Measurements from ENCODE around the gene GYS1. TPM values are rescaled to one million over a fixed set of nuclear protein-coding genes. Genes with fewer than 3 reads are reported as not detected.
A peak's percentile ranks its signal among the peaks of the same experiment; 100 is the strongest.

GYS1 gene
- polyA plus RNA-seq, 1 experiment: 19.5 TPM

DNA sequence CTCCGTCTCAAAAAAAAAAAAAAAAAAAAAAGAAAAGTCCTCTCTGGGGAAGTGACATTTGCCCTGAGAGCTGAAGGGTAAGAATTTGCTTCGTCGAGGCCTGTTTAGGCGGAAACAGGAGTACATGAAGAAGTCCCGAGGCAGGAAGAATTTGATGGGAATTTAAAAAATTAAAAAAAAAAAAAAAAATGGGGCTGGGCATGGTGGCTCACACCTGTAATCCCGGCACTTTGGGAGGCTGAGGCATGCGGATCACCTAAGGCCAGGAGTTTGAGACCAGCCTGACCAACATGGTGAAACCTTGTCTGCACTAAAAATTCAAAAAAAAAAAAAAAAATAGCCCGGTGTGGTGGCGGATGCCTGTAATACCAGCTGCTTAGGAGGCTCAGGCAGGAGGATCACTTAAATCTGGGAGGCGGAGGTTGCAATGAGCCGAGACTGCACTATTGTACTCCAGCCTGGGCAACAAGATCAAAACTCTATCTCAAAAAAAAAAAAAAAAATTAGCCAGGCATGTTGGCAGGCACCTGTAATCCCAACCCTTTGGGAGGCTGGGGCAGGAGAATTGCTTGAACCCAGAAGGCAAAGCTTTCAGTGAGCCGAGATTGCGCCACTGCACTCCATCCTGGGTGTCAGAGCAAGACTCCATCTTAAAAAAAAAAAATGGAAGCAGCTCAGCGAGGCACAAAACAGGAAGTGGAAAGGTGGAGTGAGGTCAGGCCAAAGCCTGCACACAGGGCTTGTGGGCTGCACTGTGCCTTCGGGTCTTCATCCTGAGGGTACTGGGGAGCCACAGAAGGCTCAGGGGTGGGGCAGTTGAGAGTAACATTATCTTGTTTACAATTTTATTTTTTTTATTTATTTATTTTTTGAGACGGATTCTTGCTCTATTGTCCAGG is 33.5 kb downstream of the GYS1 start:
- Histone ChIP-seq H3K27ac (ENCODE audit: low read depth, low read length) (no peak overlapping the region), H3K27me3 (ENCODE audit: control insufficient read depth, insufficient read depth, low read length) (no peaks in the 10 kb centered on the region), H3K4me3 (ENCODE audit: low read depth, low read length) (no peak overlapping the region), H3K9me3 (ENCODE audit: control insufficient read depth, insufficient read depth, low read length) (no peaks in the 10 kb centered on the region; the same call in 1 of the 2 replicates)
- DNase-seq (ENCODE audit: low read depth, low spot score): no peak
- POLR2A ChIA-PET: interaction anchor here (0.7 to 1.2 kb wide), 2 partner anchors 60 to 115 kb away, joined by 4 to 5 read pairs; partner anchors contain the start of gene NUCB1
- TF ChIP-seq, protein P1, sequence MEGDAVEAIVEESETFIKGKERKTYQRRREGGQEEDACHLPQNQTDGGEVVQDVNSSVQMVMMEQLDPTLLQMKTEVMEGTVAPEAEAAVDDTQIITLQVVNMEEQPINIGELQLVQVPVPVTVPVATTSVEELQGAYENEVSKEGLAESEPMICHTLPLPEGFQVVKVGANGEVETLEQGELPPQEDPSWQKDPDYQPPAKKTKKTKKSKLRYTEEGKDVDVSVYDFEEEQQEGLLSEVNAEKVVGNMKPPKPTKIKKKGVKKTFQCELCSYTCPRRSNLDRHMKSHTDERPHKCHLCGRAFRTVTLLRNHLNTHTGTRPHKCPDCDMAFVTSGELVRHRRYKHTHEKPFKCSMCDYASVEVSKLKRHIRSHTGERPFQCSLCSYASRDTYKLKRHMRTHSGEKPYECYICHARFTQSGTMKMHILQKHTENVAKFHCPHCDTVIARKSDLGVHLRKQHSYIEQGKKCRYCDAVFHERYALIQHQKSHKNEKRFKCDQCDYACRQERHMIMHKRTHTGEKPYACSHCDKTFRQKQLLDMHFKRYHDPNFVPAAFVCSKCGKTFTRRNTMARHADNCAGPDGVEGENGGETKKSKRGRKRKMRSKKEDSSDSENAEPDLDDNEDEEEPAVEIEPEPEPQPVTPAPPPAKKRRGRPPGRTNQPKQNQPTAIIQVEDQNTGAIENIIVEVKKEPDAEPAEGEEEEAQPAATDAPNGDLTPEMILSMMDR (IDR thresholded peaks at IDR 0.05; ENCODE audit: low read depth, low read length): no peak
- CTCF ChIA-PET: interaction anchor here (1.6 kb wide), 1 partner anchor 11 kb away, joined by 10 read pairs; no protein-coding TSS in a partner anchor

DNA sequence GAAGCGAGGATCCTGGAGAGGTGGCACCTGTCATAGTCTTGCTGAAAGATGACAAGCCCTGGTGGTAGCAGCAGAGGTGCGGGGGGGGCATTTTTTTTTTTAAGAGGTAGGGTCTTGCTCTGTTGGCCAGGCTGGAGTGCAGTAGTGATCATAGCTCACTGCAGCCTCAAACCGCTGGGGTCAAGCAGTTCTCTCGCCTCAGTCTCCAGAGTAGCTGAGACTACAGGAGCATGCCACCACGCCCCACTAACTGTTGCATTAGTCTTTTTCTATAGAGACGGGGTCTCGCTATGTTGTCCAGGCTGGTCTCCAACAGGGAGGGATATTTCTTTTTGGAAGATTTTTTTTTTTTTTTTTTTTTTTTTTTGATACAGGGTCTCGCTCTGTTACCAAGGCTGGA is 35.1 kb downstream of the GYS1 start:
- no peaks in the 10 kb centered on the region for H3K27me3 ChIP-seq (ENCODE audit: control insufficient read depth, insufficient read depth, low read length)
- no peak for DNase-seq (ENCODE audit: low read depth, low spot score)
- H3K4me3 ChIP-seq (ENCODE audit: low read depth, low read length): no peak overlapping the region
- no peaks in the 10 kb centered on the region; the same call in 1 of the 2 replicates for H3K9me3 ChIP-seq (ENCODE audit: control insufficient read depth, insufficient read depth, low read length)
- CTCF ChIA-PET: interaction anchor here (0.7 kb wide), 1 partner anchor 109 kb away, joined by 4 read pairs; no protein-coding TSS in a partner anchor
- H3K27ac ChIP-seq (ENCODE audit: low read depth, low read length): no peak overlapping the region
- TF ChIP-seq, protein P1 (IDR thresholded peaks at IDR 0.05; ENCODE audit: low read depth, low read length): no peak
- POLR2A ChIA-PET: no interaction called here

DNA sequence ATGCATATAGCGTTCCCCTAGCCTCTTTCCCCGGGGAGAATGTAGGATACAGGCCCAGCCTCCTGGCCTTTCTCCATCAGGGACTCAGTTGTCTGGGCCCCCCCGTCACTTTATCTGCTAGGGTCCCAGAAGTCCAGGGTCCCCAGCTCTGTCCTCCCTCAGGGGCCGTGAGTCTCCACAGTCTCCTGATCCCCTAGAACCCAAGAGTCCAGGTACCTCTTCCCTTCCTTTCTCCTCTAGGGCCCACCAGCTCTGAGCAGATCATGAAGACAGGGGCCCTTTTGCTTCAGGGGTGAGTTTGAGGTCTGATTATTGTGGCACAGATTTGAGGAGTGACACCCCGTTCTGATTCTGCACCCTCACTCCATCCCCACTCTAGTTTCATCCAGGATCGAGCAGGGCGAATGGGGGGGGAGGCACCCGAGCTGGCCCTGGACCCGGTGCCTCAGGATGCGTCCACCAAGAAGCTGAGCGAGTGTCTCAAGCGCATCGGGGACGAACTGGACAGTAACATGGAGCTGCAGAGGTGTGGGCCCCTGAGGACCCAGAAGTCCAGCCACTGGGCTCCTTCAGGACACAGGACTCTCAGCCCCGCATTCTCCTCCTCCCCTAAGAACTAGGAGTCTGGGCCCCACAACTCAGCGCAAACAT is 37.7 kb downstream of the GYS1 start:
- no peak for DNase-seq (ENCODE audit: low read depth, low spot score)
- TF ChIP-seq, protein P1 (IDR thresholded peaks at IDR 0.05; ENCODE audit: low read depth, low read length): no peak
- peak overlapping the region; percentile 95 for H3K27ac ChIP-seq (ENCODE audit: low read depth, low read length)
- H3K9me3 ChIP-seq (ENCODE audit: control insufficient read depth, insufficient read depth, low read length): no peaks in the 10 kb centered on the region
- POLR2A ChIA-PET: interaction anchor here (1.1 to 3.9 kb wide), 2 partner anchors 10 to 82 kb away, joined by 3 to 33 read pairs; partner anchors contain the start of gene FTL
- CTCF ChIA-PET: interaction anchor here (1.7 kb wide), 1 partner anchor 113 kb away, joined by 4 read pairs; no protein-coding TSS in a partner anchor
- peak overlapping the region; percentile 94 for H3K4me3 ChIP-seq (ENCODE audit: low read depth, low read length)
- H3K27me3 ChIP-seq (ENCODE audit: control insufficient read depth, insufficient read depth, low read length): no peaks in the 10 kb centered on the region

DNA sequence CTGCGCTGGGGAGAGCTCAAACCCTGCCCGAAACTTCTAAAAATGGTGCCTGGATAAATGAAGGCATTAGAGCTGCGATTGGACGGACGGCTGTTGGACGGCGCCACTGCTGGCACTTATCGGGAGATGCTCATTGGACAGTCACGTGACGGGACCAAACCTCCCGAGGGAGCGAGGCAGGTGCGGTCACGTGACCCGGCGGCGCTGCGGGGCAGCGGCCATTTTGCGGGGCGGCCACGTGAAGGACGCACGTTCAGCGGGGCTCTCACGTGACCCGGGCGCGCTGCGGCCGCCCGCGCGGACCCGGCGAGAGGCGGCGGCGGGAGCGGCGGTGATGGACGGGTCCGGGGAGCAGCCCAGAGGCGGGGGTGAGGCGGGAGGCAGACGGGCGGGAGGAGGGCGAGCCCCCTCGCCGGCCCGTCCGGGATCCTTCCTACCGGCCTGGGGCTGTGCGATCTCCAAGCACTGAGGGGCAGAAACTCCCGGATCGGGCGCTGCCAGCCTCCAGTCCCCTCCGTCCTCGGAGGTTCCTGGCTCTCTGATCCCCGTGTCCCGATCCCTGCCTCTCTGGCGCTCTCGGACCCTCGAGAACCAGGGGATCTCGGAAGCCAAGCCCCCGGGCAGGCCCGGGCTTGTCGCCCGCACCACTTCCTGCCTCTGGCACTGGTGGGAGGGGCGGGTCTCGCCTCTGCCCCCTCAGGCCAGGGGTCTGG is 38.4 kb downstream of the GYS1 start, which contains the start of gene BAX:
Gene BAX, plus strand, starts transcription at position 281 of the 713 bp plus-strand sequence. Its CDS starts 54 bp downstream, at position 335.
- ChIA-PET POLR2A (interaction anchor here (0.5 to 3.9 kb wide), 11 partner anchors 10 to 118 kb away, joined by 3 to 33 read pairs (median 4); partner anchors contain the start of genes DHDH, FTL and NUCB1), CTCF (interaction anchor here (0.6 to 1.7 kb wide), 5 partner anchors 9 to 684 kb away, joined by 3 to 5 read pairs (median 4); no protein-coding TSS in a partner anchor)
- Histone ChIP-seq H3K27ac (ENCODE audit: low read depth, low read length) (peak within 1 kb of the TSS; percentile 95), H3K9me3 (ENCODE audit: control insufficient read depth, insufficient read depth, low read length) (no peaks in the 10 kb centered on the region), H3K27me3 (ENCODE audit: control insufficient read depth, insufficient read depth, low read length) (no peaks in the 10 kb centered on the region), H3K4me3 (ENCODE audit: low read depth, low read length) (peak within 1 kb of the TSS; percentile 94)
- peak; percentile 87 for DNase-seq (ENCODE audit: low read depth, low spot score)
- TF ChIP-seq, protein P1 (IDR thresholded peaks at IDR 0.05; ENCODE audit: low read depth, low read length): 0 out of 2 replicates have a peak, but pooled peaks have one; percentile 3

All from AG04450 (cell line).